Lower leg skin (tissue), 4 donors: Measurements from ENCODE around the gene NTF4. TPM values are rescaled to one million over a fixed set of nuclear protein-coding genes. Genes with fewer than 3 reads are reported as not detected.

Experiments used
- DNase-seq, 2 donors: peaks; one replicate each; pipeline ENCODE4 v3.0.0-alpha.2; 2019; ENCODE audit warnings: low spot score in 2 of 2
- H3K4me3 ChIP-seq: fragments of 200-600 bp; sonication (generic); 2 replicates; pipeline ENCODE4 v1.5.1; 2017; ENCODE audit warnings: mild to moderate bottlenecking, low read depth; ENCODE audit not compliant: poor library complexity, severe bottlenecking
- CTCF ChIP-seq, 3 donors: fragments of 450-650 bp; IDR thresholded peaks; one replicate each; pipeline ENCODE4 v1.5.1; 2016; ENCODE audit warnings: antibody characterized with exemption in 3 of 3, mild to moderate bottlenecking in 3 of 3, moderate library complexity in 2 of 3
- POLR2A ChIP-seq, 2 donors: fragments of 450-650 bp; IDR thresholded peaks; one replicate each; pipeline ENCODE4 v1.6.1; 2016 to 2017; ENCODE audit warnings: antibody characterized with exemption in 2 of 2, mild to moderate bottlenecking in 1 of 2, moderate library complexity in 1 of 2
- WGBS, 2 donors: methylation state at CpG; one replicate each; pipeline ENCODE4 v1.1.5; 2018; 5-methylcytosine and 5-hydroxymethylcytosine counted together
- intact Hi-C: fragments of 100-400 bp; cut with DNase I; formaldehyde crosslinking; loops from one replicate; pipeline ENCODE4 v1.15.0; 2023; ENCODE audit warnings: low total_unique reads
- total RNA-seq, 4 donors: library from RNA; depleted of rRNA; stranded (reverse); fragments of >200 nt; gene quantifications; one replicate each; pipeline ENCODE4 v1.1.0, GENCODE V29; 2016

NTF4 gene
- total RNA-seq, 4 donors from 2014 or later = 7.4 to 16.8 (median 8.4) TPM

GRCh38 chr19:49109051-49109450 lies 44.4 kb upstream of the NTF4 start:
- WGBS, 2 donors = 66 to 71% methylated on average over 5 of the region's 5 CpGs
- intact Hi-C loops = no loop called here
- no peak overlapping the region for H3K4me3 ChIP-seq
- TF ChIP-seq CTCF (IDR thresholded peaks at IDR 0.05) = no peak
- no peak for TF ChIP-seq POLR2A (IDR thresholded peaks at IDR 0.05)
- no peak for DNase-seq

- intact Hi-C loops = no loop called here
- TF ChIP-seq POLR2A (IDR thresholded peaks at IDR 0.05) = no peak
- no peak for DNase-seq
- 93 to 94% methylated on average over 93 of the region's 93 CpGs for WGBS, 2 donors
- H3K4me3 ChIP-seq = no peak overlapping the region
Observed at GRCh38 chr19:49107625-49108459, 43.2 kb upstream of the NTF4 start.

GRCh38 chr19:49106648-49107135 lies 42.1 kb upstream of the NTF4 start:
- intact Hi-C loops = no loop called here
- no peak for DNase-seq
- H3K4me3 ChIP-seq = no peak overlapping the region
- TF ChIP-seq CTCF (IDR thresholded peaks at IDR 0.05) = no peak
- no peak for TF ChIP-seq POLR2A (IDR thresholded peaks at IDR 0.05)
- 56 to 63% methylated on average over 12 of the region's 12 CpGs for WGBS, 2 donors

GRCh38 chr19:49104229-49104864 lies 39.7 kb upstream of the NTF4 start:
- intact Hi-C loops = no loop called here
- no peak overlapping the region for H3K4me3 ChIP-seq
- DNase-seq = no peak
- TF ChIP-seq POLR2A (IDR thresholded peaks at IDR 0.05) (no peak), CTCF (IDR thresholded peaks at IDR 0.05) (no peak)
- WGBS, 2 donors = 81 to 83% methylated on average over 30 of the region's 30 CpGs

- whole genome bisulfite sequencing, 2 donors = 78 to 84% methylated on average over 26 to 30 of the region's 33 CpGs
Observed at GRCh38 chr19:49103331-49104085, 38.9 kb upstream of the NTF4 start.

More at GRCh38 chr19:49103331-49104085, 38.9 kb upstream of the NTF4 start:
- H3K4me3 ChIP-seq = no peak overlapping the region
- intact Hi-C loops = no loop called here
- DNase-seq = no peak
- TF ChIP-seq POLR2A (IDR thresholded peaks at IDR 0.05) (no peak), CTCF (IDR thresholded peaks at IDR 0.05) (no peak)
